AG08396 (cell line): Measurements from ENCODE around the gene HIC2.
"Not testable (repeated sequence)": the region's sequence is repeated elsewhere in the genome, so short reads cannot be mapped to it uniquely, and the experiment has no call there.

Source experiments
- DNase-seq: peaks from one replicate; pipeline ENCODE4 v3.0.0; 2012; ENCODE audit warnings: low spot score, mixed read lengths

The HIC2 gene

DNA sequence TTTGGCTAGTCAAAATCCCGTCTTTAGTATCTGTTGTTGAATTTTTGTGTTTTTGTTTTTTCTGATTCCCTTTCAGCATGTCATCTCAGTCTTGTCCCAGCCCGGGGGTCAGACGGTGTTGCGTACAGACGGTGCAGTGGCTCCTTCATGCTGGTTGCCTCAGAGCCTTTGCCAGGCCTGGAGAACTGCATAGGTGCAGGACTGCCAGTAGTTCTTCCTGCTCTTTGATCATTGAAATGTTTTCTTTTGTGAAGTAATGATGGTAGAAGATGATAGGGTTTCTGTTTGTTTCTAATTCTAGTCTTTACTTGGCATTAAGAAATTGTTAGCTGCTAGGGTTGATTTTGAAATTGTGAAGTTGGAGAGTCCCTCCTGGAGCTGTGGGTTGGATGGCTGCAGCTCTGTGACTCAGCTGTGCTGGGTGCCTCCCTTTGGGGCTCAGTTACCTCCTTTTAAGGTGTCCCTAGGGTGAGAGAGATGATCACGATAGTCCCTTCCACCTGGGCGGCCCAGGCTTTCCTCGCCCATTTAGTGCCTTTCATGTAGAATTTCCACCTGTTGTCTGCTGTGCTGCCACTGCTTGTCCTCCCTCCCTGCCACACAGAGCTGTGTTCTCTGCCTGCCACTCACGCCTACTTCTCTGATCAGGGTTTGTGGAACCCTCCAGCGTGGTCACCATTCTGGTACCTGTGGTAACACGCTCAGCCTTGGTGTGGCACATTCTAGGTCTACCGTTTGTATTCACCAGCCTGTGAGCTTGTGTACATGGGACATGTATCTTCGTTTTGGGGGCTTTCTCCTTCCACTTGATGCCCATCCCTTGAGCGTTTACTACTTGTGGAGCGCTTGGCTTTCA lies 17.4 kb downstream of the HIC2 start:
- DNase-seq, result not testable (repeated sequence)

DNA sequence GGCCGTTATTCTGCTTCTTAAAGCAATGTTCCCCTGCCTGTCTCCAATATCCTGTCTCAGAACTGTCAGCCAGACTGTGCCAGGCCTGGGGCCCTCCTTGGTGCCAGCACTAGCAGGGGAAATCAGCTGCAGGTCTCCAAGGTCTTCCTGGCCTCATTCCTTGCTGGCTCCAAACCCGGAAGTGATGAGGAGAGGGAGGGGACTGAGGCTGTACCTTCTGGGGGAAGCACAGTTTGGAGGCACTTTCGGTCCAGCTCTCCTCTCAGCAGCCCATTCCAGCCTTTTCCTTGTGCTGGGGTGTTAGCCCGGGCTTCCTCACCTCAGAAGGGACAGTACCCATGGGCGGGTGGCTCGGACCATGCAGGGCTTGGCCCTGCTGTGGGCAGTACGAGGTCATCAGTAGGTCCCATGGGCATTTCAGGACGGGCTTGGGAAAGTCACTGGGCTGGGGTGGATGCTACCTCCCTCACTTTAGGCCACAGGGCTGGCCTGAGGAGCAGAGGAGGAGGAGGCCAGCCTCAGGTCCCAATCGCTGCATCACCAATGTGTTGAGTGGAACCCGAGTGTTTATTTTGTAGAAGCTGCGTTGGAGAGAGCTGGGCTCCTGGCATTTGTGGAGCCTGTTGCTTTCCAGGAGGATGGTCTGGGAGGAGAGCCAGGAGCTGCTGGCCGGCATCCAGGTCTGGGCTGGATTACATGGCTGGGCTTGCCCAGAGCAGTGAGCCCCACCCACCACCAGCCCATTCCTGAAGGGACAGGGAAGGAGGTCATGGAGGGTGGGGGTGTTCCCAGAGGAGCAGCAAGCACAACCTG lies 19.0 kb downstream of the HIC2 start:
- not testable (repeated sequence) for DNase-seq

DNA sequence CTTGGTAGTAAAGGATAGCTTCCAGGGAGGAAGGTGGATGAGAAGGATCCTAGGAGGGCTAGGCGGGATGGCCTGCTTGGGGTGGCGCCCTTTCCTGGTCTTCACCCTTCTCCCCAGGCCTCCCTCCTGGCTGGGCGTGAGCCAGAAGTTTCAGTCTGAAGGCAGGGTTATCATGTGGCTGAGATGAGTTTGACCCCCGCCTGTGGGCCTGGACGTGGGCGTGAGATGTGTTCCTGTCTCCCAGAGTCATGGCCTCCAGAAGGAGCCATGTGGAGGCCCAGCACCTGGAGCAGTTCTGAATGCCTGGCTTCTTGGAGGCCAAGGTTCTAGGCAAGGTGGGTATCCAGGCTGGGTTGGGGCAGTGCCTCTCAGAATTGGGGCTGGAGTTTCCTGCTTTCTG lies 20.8 kb downstream of the HIC2 start:
- DNase-seq, result not testable (repeated sequence)

DNA sequence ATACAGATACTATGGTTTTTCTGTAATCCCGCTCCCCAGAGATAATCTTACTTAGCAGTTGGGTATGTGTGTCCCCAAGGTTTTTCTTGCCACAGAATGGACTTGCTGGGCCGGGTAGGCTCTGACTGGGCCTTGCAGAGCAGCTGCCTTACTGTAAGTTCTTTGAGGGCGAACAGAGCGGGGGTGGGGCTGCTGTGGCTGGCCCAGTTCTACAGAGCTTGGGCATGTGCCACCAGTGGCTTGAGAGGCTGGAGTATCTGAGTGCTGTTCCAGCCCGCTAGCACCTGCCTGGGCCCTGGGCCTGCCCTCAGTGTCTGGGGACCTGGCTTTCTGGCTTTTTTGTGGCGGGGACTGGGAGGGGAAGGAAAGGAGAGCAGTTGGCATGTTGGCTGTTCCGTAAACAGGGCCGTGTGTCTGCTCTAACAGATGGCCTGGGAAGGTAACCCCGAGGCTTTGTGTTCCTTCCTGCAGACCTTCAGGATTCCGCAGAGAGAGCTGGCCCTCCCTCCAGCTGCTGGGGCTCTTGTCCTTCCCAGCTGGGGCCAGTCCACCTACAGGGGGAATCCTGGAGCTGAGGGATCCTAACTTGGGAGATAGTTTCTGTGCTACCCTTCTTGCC lies 23.0 kb downstream of the HIC2 start:
- DNase-seq, result not testable (repeated sequence)

DNA sequence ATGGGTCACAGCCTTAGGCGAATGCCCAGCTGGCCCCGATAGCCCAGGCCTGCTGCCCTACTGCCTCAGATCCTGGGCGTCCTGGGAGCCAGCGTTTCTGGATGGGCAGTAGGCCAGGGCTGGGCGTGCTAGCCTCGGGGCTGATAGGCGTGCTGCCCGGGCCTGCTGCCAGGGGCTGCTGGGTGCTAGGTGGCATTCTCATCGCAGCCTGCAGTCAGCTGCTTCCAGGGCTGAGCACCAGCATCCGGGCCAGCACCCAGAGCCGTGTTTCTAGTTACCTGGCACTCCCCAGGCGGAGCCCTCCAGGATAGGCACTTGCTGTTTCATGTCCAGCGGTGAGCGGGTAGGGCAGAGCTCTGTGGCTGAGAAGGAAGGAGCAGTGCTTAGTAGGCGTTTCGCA lies 23.5 kb downstream of the HIC2 start:
- not testable (repeated sequence) for DNase-seq

DNA sequence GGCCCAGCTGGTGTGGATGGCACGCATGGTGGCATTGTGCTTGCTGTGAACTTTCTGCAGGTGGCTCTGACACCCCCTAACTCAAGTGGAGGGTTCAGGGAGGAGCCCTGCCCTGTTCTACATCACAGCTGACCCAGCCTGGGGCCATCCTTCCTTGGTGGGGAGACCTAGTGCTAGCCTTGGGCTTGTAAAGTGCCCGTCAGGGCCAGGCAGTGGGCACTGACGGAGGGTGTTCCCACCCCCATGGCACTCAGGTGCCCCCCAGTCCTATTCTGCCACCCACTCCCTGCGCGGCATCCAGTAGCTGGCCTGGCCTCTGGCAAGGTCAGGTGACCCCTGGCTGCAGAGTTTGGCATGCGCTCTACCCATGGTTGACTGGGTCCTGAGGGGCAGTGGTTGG lies 24.0 kb downstream of the HIC2 start:
- DNase-seq, result not testable (repeated sequence)

DNA sequence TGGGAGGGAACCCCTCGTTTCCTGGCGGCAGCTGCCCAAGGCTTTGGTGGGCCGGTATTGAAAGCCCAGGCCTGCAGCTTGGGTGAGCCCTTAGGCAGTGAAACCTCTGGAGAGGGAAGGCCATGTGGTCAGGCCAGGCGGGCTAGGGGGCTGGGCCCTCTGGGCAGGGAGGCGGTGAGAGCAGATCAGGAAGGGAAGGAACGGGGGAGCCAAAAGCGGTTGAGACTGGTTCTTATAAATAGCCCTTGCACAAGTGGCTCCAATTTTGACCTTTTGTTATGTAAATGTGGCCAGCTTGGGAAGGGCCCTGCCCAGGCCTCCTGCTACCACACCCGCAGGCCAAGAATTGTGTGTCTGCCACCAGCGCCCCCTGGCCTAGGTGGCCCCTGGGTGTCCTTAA lies 25.0 kb downstream of the HIC2 start:
- not testable (repeated sequence) for DNase-seq

DNA sequence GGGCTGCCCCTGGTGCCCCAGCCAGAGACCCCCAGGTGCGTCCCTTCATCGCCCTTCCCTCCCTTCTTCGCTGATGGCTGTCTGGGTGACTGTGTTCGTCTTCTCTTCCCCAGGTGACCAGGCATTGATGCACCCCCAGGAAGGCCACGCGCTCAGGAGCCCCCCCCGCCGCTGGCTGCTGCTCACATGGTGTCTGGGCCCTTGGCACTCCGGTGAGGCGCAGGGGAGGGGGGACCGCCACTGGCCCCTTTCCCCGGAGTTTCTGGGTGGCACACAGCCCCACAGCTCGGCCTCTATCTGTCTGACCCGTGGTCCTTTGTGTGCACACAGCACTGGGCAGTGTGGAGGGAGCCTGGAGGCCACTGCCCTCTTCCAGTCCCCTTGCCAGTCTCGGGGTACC lies 25.5 kb downstream of the HIC2 start:
- DNase-seq, result not testable (repeated sequence)

DNA sequence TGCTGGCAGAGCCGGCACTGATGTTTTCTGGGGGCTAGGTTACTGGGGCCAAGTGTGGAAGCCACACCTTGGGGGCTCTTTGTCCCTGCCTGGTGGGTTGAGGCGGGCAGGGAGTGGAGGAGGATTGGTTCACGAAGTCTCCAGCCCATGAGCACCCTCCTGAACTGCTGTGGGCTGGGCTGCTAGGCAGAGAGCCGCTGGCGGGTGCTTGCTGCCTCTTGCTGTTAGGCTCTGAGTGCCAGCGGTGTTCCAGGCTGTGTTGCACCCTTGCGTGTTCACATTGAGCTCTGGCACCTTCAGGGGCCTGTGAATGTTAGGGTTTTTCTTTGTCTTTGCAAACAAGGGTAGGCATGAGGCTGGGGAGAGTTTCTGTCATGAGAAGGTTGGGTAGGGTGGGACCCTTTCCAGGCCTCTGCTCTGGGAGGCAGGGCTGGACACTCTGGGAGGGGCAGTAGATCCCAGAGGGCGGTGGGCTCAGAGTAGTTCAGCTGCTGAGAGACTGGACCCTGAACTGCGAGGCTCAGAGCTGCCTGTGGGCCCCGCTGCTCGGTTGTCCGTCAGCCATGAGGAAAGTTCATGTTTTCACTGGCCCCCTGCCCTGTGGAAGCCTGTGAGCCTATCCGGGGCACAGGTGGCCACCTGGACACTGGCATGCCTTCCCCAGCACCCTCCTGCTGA lies 26.0 kb downstream of the HIC2 start:
- DNase-seq, result no peak

DNA sequence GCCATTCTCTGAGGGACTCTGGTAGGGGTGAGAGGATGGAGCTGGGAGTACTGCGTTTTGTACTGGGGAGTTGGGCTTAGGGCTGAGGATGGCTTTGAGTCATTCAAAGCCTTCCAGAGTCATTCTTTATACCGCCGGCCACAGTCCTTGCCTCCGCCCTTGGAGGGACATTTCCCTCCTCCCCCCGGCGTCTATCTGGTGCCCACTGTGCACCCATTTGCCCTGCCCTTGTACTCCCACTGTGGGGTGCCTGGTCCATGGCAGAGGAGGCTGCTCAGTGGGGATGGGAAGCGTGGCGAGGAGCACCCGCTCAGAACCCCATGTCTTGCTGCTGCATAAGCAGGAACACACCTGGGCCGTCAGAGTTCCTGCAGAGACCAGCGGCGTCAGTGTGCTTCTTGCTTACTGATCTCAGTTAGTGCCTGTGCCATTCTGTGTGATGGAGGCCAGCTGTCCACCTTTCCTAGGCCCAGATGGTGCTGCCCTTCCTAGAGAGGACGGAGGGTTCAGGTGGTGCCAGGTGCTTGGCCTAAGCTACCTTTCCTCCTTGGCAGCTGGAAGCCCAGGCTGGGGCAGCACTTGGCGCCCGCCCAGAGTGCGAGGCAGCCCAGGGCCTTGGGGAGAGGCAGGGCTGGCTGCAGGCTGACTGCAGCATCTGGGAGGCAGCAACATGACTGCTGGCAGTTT lies 26.7 kb downstream of the HIC2 start:
- DNase-seq, result no peak

DNA sequence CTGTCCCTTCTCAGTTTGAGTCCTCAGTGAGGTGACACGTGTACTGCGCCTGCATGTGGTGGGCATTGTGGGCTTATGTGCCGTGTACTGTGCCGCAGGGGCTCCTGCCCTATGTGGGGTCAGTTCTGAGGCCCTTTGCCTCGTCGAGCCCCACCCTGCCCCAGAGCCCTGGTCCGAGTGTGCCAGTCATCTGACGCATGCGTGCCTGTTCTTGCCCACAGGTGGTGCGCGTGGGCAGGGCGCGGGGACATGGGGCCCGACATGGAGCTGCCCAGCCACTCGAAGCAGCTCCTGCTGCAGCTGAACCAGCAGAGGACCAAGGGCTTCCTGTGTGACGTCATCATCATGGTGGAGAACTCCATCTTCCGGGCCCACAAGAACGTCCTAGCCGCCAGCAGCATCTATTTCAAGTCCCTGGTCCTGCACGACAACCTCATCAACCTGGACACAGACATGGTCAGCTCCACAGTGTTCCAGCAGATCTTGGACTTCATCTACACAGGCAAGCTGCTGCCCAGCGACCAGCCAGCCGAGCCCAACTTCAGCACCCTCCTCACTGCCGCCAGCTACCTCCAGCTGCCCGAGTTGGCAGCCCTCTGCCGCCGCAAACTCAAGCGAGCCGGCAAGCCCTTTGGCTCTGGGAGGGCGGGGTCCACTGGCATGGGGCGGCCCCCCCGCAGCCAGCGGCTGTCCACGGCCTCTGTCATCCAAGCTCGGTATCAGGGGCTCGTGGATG lies 27.7 kb downstream of the HIC2 start:
- DNase-seq, result no peak

DNA sequence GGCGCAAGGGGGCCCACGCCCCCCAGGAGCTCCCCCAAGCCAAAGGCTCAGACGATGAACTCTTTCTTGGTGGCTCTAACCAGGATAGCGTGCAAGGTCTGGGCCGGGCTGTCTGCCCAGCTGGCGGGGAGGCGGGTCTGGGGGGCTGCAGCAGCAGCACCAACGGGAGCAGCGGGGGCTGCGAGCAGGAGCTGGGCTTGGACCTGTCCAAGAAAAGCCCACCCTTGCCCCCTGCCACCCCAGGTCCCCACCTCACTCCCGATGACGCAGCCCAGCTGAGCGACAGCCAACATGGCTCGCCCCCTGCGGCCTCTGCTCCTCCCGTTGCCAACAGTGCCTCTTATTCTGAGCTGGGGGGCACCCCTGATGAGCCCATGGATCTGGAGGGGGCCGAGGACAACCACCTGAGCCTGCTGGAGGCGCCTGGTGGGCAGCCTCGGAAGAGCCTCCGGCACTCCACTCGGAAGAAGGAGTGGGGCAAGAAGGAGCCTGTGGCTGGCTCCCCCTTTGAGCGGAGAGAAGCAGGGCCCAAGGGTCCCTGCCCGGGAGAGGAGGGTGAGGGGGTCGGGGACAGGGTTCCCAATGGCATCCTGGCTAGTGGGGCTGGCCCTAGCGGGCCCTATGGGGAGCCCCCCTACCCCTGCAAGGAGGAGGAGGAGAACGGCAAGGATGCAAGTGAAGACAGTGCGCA lies 28.4 kb downstream of the HIC2 start:
- DNase-seq, result no peak

DNA sequence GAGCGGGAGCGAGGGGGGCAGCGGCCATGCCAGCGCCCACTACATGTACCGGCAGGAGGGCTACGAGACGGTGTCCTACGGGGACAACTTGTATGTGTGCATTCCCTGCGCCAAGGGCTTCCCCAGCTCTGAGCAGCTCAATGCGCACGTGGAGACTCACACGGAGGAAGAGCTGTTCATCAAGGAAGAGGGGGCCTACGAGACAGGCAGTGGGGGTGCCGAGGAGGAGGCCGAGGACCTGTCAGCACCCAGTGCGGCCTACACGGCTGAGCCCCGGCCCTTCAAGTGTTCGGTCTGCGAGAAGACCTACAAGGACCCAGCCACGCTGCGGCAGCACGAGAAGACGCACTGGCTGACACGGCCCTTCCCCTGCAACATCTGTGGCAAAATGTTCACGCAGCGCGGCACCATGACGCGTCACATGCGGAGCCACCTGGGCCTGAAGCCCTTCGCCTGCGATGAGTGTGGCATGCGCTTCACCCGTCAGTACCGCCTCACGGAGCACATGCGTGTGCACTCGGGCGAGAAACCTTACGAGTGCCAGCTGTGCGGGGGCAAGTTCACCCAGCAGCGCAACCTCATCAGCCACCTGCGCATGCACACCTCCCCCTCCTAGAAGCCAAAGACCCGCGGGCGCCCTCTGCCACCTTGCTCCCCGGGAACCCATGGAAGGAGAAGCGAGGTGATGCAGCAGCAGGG lies 29.1 kb downstream of the HIC2 start:
- DNase-seq, result no peak

DNA sequence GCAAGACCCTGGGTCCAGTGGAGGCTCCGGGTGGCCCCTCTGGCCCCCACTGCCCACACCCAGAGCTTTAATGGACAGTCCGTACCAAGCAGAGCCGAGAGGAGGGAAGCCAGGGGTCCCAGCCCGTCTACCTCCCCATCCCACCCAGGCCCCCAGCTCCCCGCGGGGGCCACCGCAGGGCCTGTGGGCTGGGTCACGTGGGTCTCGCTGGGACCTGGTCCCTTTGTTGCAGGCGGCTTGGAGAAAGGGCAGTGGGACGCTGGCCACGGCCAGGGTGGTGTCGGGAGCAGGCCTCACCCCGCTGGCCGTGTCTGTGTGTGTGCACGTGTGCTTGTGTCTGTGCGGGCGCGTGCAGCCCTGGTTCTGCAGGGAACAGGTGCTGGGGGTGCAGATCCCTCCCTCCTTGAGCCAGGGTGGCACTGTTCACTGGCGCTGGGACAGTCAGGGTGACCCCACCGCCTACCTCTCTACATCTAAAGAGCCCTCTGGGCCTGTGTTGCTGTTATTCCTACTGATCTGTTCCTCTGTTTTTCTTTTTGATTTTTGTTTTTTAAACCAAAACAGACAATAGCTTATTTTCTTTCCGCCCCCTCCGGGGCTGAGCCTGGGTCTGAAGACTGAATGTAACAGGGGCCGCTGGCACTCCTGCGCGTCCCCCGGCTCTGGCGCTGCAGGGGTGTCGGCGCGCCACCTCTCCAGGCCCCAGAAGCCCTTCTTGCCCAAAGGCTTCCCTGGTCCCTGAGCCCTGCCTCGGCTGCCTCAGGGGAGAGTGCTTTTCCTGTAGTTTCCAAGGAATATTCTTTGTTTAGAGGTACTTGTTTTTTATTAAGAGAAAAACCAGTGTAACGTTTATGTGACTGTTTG lies 29.9 kb downstream of the HIC2 start:
- no peak for DNase-seq

DNA sequence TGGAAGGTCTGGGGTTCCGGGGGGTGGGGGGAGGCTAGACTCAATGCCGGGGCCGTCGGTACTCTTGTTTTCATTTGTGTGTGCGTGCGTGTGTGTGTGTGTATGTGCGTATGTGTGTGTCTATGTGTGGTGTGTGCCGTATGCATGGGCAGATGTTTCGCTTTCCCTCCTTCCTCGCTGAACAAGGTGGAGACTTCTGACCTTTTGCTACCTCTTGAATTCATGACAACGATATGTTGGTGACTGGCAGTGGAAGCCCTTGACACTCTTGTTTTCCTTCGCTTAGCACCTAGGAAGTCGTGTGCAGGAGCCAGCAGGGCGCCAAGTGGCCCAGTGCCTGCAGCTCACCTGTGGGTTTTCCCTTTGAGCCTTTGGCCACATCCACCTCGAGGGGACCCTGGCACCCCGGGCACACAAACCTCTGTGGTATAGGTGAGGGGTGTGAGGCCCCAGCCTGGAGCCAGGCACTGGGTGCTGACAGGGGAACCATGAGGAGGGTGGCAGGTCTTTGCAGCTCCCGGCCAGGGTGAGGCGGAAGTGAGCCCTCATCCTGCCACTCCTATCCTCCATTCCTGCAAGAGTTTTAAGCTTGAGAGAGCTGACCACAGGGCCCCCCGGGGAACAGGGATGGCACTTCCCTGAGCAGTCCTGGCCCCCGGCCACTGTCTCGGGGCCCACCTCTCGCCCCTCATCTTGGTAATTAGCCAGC lies 30.7 kb downstream of the HIC2 start:
- DNase-seq, result no peak

DNA sequence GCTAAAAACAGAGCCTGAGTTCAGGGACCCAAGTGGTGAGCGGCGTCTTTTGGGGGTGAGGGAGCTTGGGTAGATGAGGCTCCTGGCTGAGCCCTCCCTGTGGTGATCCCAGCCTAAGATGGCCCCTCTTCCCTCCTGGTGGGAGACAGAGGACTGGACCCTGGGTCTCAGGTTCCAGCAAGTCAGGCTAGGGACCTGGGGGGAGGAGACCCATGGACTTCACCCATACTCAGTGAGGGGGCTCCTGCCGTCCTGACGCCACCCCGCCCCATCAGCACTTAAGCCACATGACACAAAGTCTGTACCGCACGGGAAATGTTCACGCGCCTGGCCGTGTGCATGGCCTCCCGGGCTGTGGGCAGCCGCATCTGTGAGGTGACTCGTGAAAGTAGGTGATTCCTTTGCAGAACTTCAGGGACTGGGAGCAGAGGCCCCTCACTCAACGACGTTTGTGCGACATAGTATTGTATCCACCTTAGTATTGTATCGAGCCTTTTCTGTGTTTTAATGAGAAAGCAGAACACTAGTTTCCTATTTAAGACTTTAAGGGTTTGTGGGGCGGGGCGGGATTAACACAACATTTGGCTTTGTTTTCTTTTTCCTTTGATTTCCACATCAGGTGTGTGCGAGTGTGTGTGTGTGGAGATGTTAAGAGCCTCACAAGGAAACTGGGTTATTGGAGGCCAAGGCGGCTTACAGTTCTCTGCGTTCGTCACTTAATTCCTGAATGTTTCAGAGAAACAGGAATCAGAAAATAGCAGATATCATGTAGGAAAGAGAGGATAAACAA lies 31.7 kb downstream of the HIC2 start:
- DNase-seq, result no peak
